Inflammatory macrophage treated with lipopolysaccharide for 4 hours (primary cell): ENCODE measurements around the gene CCM2L.

Source experiments
- DNase-seq: peaks from one replicate; pipeline ENCODE4 v3.0.0-alpha.2; 2020

CCM2L gene

DNA sequence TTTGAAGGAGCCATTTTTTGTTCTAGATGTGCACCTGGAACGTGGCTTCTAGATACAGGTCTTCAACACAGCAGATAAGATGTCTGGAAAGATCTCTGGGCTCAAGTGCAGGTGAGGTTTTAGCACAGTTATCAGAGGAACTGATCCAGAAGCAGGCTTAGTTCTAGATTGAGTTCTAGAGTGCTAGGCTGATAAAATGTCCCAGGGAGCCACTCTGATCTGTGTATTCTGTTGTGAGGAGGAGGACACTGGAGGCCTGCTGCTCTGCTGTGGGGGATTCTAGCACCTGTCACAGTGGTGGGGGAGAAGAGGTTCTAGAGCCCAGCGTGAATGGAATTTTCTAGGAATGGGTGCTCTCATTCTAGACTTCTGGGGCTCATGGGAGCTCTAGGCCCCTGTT is 12.0 kb upstream of the CCM2L start:
- DNase-seq = no peak

DNA sequence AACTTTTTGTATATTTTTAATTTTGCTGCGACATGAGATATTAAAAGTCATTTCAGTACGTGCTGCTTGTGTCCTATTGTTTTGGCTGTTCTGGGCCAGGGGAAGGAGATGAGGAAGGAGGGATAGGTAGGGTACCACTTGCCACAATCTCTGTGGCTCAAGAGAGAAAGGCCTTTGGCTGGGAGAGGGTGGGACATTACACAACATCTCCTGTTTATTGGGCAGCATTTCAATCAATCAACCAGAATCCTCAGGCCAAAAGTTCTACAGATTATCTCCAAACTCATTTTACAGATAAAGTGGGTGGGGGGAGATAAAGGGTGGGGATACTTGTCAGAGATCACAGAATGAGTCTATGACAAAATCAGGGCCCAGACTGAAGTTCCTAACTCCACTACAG is 6.9 kb upstream of the CCM2L start:
- no peak for DNase-seq

DNA sequence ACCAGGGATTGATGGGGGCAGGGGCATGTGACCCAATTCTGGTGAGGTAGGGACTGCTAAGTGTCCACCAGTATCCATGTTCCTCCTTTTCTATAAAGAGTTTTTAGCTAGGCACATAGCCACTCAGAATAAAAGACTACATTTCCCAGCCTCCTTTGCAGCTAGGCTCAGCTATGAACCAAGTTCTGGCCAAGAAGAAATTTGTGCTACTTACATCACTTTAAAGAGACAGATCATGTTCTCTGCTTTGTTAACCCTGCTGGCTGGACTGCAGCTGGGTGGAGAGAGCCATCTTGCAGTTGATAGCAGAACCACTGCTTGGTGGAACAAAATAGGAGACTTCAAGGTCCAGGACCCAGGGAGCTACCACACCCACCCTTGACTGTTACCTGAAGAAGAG is 5.3 kb upstream of the CCM2L start:
- DNase-seq = peak; percentile 25

DNA sequence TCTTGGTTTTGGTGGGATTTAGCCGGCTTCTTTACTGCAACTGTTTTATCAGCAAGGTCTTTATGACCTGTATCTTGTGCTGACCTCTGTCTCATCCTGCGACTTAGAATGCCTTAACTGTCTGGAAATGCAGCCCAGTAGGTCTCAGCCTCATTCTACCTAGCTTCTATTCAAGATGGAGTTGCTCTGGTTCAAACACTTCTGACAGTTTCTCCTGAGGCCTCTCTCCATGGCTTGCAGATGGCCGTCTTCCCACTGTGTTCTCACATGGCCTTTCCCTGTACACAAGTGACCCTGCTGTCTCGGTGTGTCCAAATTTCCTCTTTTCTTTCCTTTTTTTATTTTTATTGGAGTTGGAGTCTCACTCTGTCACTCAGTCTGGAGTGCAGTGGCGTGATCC is 4.2 kb upstream of the CCM2L start:
- DNase-seq = no peak

DNA sequence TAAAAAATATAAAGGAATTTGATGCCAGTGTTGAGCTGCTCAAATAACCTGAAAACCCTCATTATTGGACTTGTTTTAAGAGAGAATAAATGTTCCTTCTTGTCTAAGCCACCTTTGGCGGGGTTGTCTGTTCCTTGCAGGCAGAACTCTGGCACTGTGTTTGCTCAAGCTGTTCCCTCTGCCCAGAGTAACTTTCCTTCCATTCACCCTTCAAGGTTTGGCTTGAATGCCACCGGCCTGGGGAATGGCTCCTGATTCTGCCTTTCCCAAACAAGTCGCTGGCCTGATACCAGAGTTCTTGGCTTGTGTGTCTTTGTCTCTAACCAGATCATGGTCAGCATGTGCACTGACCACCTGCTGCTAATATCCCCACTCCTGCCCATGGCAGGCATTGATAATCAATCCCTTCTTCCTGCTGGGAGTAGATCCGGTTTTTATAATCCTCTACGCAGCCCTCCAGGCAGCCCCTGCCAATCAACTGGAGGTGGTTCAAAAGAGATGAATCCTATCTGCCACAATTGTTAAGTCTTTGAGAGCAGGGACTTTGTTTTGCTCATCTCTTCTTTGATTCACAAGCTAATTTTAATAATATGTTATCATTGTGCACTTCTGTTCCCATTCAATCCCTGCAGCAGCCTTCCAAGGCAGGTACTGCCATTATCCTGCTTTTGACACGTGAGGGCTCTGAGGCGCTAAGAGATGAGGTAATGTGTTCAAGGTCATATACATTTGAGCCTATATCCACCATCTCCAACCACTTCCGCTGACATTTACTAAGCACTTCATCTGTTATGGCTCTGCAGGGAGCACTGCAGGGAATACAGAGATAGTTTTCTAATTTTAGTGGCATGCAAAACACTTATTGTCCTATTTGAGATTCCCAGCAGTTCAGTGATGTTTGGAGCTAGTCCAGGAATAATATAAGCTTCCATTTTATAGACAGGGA is 3.1 kb upstream of the CCM2L start:
- DNase-seq = no peak

DNA sequence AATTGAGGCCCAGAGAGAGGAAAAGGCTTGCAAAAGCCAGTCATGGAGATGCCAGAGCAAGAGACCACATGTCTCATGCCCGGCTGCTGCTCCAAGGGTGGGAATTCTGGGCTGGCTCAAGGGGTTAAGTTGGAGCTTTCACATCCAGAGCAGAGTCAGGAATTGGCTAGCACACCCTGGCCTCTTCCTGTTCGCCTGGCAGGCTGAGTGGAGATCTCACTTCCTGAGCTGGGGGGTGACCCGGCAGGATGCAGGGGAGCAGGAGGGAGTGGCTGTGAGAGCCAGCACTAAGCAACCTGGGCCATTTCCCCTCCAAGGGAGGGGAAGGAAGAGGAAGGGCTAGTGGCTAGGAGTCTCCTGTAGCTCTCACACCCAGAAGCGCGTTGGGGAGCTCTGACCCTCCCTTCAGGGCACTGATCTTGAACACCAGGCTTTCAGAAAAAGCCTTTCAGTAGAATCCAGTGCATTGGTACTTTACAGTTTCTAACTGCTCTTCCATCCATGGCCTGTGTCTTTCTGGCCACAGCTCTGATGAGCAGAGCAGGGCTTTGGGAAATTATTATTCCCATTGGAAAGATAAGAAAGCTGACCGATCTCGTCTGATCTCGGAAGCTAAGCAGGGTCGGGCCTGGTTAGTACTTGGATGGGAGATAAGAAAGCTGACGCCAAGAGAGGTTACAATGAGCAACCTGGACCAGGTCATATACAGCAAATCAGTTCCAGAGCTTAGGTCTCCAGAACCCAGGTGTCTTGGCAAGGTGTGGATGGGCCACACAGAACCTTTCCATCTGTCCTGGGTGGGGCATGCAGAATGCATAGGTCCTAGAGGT is 2.2 kb upstream of the CCM2L start:
- DNase-seq = no peak

DNA sequence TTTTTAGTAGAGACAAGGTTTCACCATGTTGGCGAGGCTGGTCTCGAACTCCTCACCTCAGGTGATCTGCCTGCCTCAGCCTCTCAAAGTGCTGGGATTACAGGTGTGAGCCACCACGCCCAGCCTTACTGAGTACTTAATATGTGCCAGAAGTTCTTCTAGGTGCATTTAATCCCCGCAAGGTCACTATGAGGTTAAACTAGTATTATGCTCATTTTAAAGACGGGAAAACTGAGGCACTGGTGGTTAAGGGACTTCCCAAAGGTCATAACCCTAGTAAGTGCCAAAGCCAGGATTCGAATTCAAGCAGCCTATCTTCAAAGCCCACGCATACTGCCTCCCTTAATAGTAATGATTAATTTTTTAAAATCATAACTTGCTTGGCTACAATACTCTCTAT is 674 bp upstream of the CCM2L start:
- no peak for DNase-seq

DNA sequence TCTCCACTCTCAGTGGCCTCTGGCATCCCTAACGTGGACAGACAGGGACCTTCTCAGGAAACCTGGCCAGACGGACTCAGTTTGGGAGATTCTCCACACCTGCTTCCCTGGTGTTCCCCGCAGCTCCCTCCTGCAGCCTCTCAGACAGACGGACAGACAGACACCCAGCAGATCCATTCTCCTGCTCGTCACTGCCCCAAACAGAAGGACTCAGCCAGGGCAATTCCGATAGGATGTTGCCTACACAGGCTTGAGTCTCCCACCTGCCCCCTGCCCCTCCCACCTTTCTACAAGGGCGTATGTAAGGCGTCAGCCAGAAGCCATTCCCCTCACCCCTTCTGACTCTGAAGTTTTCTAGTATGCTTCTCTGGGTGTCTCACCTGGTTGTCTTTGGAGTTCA is 428 bp downstream of the CCM2L start:
- no peak for DNase-seq

DNA sequence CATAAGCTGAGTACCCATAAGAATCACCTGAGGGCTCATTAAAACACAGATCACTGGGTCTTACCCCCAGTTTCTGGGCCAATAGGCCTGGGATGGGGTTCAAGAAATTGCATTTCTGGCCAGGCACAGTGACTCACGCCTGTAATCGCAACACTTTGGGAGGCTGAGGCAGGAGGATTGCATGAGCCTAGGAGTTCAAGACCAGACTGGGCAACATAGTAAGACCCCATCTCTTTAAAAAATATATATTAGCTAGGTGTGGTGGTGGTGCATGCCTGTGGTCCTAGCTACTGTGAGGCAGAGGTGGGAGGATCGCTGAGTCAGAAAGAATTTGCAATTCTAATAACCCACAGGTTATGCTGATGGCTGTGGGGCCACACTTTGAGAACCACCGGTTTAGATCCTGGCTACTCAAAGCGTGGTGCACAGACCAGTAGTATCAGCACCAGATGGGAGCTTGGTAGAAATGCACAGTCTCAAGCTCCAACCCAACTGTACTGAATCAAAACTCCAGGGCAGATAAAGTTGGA is 2.0 kb downstream of the CCM2L start:
- DNase-seq = no peak

DNA sequence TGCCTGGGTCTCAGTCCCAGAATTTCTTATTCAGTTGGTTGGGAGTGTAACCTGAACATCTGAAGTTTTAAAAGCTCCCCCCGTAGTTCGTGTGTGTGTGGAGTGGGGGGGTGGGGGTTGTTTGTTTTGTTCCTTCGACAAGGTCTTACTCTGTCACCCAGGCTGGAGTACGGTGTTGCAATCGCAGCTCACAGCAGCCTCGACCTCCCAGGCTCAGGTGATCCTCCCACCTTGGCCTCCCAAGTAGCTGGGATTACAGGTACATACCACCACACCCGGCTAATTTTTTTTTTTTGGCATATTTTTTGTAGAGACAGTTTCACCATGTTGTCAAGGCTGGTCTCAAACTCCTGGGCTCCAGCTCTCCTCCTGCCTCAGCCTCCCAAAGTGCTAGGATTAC is 3.1 kb downstream of the CCM2L start:
- no peak for DNase-seq

DNA sequence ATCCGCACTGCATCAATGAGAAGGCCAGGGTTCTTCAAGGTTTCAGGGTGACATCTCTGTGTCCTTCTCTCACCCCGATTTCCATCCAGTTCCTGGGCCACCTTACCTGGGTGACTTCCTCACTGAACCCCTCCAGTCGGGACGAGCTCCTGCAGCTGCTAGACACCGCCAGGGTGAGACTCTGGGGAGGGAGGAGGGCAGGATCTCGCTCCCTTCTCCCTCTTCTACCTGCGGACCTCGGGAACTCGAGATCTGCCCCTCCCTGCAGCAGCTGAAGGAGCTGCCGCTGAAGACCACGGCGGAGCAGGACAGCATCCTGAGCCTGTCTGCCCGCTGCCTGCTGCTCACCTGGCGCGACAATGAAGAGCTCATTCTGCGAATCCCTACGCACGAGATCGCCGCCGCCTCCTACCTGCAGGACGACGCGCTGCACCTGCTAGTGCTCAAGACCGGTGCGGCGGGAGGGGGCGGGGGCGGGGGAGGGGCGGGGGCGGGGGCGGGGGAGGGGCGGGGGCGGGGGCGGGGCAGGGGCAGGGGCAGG is 7.5 kb downstream of the CCM2L start:
- DNase-seq = no peak

DNA sequence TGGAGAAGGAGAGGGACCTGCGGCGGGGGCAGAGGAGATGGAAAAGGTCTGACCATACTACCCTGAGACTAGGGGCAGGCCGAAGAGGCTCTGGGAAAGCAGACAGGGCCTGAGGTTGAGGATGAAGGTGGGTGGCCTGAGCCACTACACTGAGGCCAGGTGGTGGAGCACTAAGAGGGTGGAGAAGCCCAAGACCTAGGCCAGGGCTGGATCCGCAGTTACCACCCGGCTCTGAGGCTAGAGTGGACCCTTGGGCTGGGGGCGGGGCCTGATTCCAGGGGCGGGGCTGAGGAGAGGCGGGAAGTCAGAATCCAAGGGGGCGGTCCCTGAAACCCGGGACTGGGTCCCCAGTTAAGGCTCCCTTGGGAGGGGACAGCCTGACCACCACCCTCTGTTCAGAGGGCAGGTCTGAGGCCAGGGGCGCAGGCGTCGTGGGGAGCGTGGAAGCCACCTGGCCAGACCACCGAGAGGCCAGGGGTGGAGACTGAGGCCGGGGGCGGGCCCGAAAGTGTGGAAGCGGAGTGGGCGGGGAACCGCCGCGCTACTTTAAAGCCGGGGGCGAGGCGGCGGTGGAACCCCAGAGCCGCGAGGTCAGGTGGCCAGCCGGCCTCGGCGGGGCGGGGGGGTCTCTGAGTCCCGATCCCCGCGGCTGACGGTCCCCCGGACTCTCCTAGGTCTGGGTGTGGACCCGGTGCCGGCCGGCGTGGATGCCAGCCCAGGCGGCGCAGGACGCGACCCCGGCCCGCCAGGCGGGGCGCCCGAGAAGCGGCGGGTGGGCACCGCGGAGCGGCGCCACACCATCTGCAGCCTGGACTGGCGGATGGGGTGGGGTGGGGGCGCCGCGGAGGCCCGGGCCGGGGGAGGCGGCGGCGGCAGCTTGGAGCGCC is 8.3 kb downstream of the CCM2L start:
- DNase-seq = peak; percentile 34

DNA sequence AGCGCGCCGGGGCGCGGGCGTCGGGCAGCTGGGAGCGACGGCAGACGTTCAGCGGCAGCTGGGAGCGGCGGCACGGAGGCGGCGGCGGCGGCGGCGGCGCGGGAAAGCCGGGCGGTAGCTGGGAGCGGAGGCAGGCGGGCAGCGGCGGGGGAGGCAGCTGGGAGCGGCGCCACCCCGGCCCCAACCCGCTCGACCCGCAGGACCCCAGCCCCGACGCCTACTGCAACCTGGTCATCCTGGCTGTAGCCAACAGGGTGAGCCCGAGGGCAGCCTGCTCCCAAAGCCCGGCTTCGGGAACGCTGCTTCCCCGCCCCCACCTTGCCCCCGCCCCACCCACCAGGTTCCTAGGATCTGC is 8.9 kb downstream of the CCM2L start:
- peak; percentile 8 for DNase-seq

DNA sequence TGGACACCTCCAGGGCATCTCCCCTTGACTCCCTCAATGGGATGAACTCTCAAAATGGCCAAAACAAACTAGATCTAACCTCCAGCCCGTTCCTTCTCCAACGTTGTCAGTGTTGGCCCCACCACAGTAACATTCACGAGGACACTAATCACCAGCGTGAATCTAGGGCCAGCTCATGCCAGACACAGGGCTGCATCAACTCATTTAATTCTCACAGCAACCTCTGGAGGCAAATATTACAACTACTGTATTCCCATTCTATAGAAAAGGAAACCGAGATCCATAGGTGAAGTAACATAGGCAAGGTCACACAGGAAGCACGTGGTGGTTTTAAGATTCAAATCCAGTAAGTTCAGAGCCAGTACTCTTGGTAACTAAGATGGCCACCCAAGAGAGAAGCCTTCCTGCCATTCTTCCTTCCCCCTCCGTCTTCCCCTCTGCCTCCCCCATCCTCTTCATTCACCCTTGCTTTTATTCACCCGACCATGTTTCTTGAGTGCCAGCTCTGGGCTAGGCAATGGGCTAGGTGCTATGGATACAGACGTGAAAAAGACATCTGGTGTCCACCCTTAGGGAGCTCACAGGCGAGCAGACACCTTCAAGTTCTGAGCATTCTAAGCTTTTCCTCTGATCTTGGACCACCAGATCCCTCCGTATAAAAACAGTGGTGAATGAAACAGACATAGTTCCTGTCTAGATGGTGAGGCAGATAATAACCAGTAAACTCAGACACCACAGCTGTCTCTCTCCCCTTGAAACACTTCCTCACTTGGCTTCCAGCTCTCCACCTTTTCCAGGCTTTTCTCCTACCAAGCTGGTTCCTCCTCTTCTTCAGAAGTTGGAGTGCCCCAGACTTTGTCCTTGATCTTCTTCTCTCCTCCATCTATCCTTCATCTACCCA is 9.6 kb downstream of the CCM2L start:
- peak; percentile 17 for DNase-seq

DNA sequence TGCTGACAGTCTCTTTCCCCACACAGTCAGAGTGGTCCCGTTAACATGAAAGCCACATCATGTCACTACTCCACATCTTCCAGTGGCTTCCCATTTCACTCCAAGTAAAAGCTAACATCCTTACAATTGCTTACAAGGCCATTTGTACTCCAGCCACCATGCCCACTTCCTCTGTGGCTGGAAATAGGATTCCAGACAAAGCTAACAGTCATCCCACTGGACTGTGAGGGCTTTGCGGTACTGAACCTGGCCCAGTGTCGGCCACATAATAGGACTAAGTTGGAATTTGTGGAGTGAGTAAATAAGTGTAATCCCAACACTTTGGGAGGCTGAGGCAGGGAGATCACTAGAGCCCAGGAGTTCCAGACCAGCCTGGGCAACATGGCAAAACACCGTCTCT is 10.9 kb downstream of the CCM2L start:
- DNase-seq = no peak

DNA sequence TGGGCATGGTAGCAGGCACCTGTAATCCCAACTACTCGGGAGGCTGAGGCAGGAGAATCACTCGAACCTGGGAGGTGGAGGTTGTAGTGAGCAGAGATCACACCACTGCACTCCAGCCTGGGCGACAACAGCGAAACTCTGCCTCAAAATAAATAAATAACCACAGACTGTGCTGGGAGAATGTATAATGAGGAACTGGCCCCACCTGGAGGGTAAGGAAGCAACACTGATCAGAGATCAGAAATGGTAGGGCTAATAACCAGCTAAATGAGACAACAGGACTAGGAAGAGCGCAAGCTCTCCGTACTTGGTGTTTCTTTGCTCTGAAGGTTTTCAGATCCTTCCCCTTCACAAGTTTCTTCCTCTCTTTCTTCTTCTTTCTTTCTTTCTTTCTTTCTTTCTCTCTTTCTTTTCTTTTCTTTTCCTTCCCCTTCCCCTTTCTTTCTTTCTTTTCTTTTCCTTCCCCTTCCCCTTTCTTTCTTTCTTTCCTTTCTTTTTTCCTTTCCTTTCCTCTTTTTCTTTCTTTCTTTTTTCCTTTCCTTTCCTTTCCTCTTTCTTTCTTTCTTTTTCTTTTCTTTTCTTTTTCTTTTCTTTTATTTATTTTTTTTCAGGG is 14.6 kb downstream of the CCM2L start:
- no peak for DNase-seq

DNA sequence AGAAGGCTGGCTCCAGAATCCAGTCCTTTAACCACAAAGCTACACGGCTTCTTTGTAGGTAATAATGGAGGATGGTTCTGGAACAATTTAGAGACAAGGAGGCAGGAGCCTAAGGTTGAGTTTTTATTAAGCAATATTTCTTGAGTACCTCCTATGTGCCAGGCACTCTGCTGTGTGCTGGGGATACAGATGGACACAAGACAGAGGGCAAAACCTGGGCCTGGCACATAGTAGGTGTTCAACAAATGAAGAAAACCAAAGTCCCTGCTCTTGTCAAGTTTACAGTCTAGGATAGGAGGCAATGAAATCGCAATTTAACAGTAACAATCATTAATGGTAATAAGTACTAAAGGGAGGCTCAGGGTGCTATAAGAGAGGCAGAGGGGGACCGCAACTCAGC is 17.4 kb downstream of the CCM2L start:
- no peak for DNase-seq

DNA sequence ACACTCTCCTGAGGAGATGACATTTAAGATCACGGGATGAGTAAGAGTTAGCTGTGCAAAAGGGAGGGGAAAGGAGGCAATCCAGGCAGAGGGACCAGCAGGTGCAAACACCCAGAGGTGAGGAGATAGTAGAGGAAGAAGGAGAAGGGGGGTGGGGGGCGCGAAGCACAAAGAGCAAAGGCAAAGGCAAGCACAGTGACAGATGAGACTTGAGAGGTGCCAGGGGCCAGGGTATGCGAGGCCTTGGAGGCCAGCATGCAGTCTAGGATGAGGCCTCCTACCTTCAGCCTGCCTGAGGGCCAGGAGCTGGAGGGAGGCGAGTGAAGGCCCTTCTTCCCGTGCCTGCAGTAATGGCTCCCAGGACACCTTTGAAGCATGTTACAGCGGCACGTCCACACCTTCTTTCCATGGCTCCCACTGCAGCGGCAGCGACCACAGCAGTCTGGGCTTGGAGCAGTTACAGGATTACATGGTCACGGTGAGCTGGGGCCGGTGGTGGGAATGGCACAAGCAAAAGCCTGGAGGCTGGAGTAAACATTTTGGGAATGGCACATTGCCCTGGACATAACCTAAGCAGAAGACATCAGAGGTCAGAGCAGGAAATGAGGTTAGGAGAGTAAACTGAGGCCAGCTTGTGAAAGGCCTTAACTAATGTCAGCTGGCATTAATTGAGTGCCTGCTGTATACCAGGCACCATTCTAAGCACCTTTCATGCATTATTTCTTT is 18.6 kb downstream of the CCM2L start:
- DNase-seq = no peak

DNA sequence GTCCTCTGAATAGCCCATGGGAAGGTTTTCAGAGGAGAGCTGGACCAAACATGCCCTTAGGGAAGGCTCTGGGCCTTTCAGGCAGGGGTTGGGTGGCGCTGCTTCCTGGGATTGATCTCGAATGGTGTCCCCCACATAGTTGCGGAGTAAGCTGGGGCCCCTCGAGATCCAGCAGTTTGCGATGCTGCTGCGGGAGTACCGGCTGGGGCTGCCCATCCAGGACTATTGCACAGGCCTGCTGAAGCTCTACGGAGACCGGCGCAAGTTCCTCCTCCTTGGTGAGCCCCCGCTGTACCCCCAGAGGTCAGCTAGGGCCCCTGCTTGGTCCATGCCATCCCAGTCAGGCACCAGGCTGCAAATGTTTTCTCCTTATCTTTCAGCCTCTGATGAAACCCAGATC is 19.3 kb downstream of the CCM2L start:
- DNase-seq = no peak
